Vagina (tissue), 2 donors: Measurements from ENCODE around the gene MYOF. TPM values are rescaled to one million over a fixed set of nuclear protein-coding genes. Genes with fewer than 3 reads are reported as not detected.

Experiments used
- DNase-seq, 2 donors: peaks; one replicate each; pipeline ENCODE4 v3.0.0-alpha.2; 2017; ENCODE audit errors: extremely low spot score in 2 of 2
- H3K27ac ChIP-seq: fragments of 200-600 bp; sonication (generic); one replicate; pipeline ENCODE4 v1.5.1; 2019
- H3K27me3 ChIP-seq: fragments of 200-600 bp; sonication (generic); one replicate; pipeline ENCODE4 v1.5.1; 2019
- H3K36me3 ChIP-seq, 2 donors: fragments of 200-600 bp; sonication (generic); one replicate each; pipeline ENCODE4 v1.5.1; 2017 to 2019
- H3K4me1 ChIP-seq: fragments of 200-600 bp; sonication (generic); one replicate; pipeline ENCODE4 v1.5.1; 2019
- H3K4me3 ChIP-seq, 2 donors: fragments of 200-600 bp; sonication (generic); 1 replicate in 1 of 2; 2 replicates in 1 of 2; pipeline ENCODE4 v1.5.1; 2016 to 2019
- H3K9me3 ChIP-seq: fragments of 200-600 bp; sonication (generic); one replicate; pipeline ENCODE4 v1.5.1; 2019
- POLR2A ChIP-seq, 2 donors: fragments of 450-650 bp; IDR thresholded peaks; one replicate each; pipeline ENCODE4 v1.6.1; 2017; ENCODE audit warnings: antibody characterized with exemption in 2 of 2, mild to moderate bottlenecking in 2 of 2, moderate library complexity in 2 of 2
- POLR2AphosphoS5 ChIP-seq, 2 donors: sonication (generic); formaldehyde crosslinking; IDR thresholded peaks; one replicate each; pipeline ENCODE4 v1.9.0; 2017; ENCODE audit warnings: antibody characterized with exemption in 2 of 2, mild to moderate bottlenecking in 2 of 2, low read depth in 1 of 2; ENCODE audit not compliant: insufficient read depth in 1 of 2
- intact Hi-C: fragments of 100-400 bp; cut with DNase I; formaldehyde crosslinking; loops from one replicate; pipeline ENCODE4 v1.15.1; 2023
- total RNA-seq: library from RNA; depleted of rRNA; stranded (reverse); fragments of >200 nt; gene quantifications from one replicate; pipeline ENCODE4 v1.2.3, GENCODE V29; 2016
- TF ChIP-seq, protein P1 (sequence below), 3 experiments: fragments of 450-650 bp in 2 of 3; fragments of 200-600 bp in 1 of 3; sonication (generic) in 1 of 3; IDR thresholded peaks; one replicate each; pipeline ENCODE4 v1.5.1; 2017 to 2019; ENCODE audit warnings: antibody characterized with exemption in 3 of 3, mild to moderate bottlenecking in 2 of 3, moderate library complexity in 2 of 3

The MYOF gene
- total RNA-seq, 1 donor from 2014 or later = 107 TPM

DNA sequence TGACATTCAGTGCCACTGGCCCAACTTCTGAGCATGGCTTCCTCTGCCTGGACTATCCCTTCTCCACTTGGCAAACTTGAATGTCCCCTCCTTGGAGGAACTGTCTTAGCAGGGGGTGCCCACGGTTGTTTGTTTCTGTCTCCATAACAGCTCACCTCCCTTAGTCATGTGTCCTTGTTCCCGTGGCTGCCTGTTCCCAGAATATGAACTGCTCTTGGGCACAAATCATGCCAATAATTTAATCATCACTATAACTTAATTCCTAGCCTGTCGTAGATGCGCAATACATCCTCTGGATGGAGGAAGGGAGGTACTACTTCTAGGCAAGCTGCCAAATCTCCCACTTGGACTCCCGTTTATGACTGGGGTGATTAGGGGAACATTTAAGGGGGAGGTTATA, 173.1 kb downstream of the MYOF start:
- peaks cover 0 to 73% of the 10 kb centered on the region in 2 donors for H3K36me3 ChIP-seq
- no peaks in the 10 kb centered on the region for H3K4me1 ChIP-seq
- intact Hi-C loops = no loop called here
- H3K4me3 ChIP-seq = no peak overlapping the region
- TF ChIP-seq, protein P1, sequence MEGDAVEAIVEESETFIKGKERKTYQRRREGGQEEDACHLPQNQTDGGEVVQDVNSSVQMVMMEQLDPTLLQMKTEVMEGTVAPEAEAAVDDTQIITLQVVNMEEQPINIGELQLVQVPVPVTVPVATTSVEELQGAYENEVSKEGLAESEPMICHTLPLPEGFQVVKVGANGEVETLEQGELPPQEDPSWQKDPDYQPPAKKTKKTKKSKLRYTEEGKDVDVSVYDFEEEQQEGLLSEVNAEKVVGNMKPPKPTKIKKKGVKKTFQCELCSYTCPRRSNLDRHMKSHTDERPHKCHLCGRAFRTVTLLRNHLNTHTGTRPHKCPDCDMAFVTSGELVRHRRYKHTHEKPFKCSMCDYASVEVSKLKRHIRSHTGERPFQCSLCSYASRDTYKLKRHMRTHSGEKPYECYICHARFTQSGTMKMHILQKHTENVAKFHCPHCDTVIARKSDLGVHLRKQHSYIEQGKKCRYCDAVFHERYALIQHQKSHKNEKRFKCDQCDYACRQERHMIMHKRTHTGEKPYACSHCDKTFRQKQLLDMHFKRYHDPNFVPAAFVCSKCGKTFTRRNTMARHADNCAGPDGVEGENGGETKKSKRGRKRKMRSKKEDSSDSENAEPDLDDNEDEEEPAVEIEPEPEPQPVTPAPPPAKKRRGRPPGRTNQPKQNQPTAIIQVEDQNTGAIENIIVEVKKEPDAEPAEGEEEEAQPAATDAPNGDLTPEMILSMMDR (IDR thresholded peaks at IDR 0.05) = no peak
- no peak for TF ChIP-seq POLR2AphosphoS5 (IDR thresholded peaks at IDR 0.05; ENCODE audit: insufficient read depth in 1 of 2, low read depth in 1 of 2)
- TF ChIP-seq POLR2A (IDR thresholded peaks at IDR 0.05) = no peak
- H3K27me3 ChIP-seq = no peaks in the 10 kb centered on the region
- H3K9me3 ChIP-seq = no peaks in the 10 kb centered on the region
- no peak overlapping the region for H3K27ac ChIP-seq
- no peak for DNase-seq

DNA sequence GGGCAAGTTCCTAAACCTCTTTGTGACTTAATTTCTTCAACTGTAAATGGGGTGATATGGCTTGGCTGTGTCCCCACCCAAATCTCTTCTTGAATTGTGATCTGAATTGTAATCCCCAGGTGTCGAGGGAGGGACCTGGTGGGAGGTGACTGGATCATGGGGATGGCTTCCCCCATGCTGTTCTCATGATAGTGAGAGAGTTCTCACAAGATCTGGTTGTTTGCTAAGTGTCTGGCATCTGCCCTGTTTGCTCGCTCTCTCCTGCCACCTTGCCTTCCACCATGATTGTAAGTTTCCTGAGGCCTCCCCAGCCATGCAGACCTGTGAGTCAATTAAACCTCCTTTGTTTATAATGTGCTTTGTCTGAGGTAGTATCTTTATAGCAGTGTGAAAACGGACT, 177.0 kb downstream of the MYOF start:
- Histone ChIP-seq H3K9me3 (no peaks in the 10 kb centered on the region), H3K36me3 (peaks cover 0 to 36% of the 10 kb centered on the region in 2 donors)
- intact Hi-C loops = no loop called here

DNA sequence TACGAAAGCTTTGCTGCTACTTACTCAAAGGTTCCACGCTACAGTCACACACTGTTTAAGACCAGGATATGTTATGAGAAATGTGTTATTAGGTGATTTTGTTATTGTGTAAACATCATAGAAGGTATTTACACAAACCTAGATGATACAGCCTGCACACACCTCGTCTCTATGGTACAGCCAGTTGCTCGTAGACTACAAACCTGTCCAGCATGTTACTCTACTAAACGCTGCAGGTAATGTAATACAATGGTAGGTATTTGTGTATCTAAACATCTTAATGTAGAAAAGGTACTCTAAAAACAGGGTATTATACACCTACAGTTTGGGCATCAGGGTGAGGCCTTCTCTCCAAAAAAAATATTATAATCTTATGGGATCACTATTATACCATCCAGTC, 181.2 kb downstream of the MYOF start:
- TF ChIP-seq, protein P1 (IDR thresholded peaks at IDR 0.05) = no peak
- TF ChIP-seq POLR2AphosphoS5 (IDR thresholded peaks at IDR 0.05; ENCODE audit: insufficient read depth in 1 of 2, low read depth in 1 of 2) (no peak), POLR2A (IDR thresholded peaks at IDR 0.05) (no peak)
- intact Hi-C loops = no loop called here
- peaks cover 0 to 8% of the 10 kb centered on the region in 2 donors for H3K36me3 ChIP-seq
- H3K9me3 ChIP-seq = no peaks in the 10 kb centered on the region
- no peak for DNase-seq
- H3K27me3 ChIP-seq = no peaks in the 10 kb centered on the region
- H3K4me3 ChIP-seq = no peak overlapping the region
- H3K4me1 ChIP-seq = no peaks in the 10 kb centered on the region
- H3K27ac ChIP-seq = no peak overlapping the region

More for the DNA sequence above, 177.0 kb downstream of the MYOF start:
- no peak for DNase-seq
- Histone ChIP-seq H3K27me3 (no peaks in the 10 kb centered on the region), H3K27ac (no peak overlapping the region), H3K4me1 (no peaks in the 10 kb centered on the region), H3K4me3 (no peak overlapping the region)
- TF ChIP-seq POLR2A (IDR thresholded peaks at IDR 0.05) (no peak), POLR2AphosphoS5 (IDR thresholded peaks at IDR 0.05; ENCODE audit: insufficient read depth in 1 of 2, low read depth in 1 of 2) (no peak)
- TF ChIP-seq, protein P1 (IDR thresholded peaks at IDR 0.05) = no peak

DNA sequence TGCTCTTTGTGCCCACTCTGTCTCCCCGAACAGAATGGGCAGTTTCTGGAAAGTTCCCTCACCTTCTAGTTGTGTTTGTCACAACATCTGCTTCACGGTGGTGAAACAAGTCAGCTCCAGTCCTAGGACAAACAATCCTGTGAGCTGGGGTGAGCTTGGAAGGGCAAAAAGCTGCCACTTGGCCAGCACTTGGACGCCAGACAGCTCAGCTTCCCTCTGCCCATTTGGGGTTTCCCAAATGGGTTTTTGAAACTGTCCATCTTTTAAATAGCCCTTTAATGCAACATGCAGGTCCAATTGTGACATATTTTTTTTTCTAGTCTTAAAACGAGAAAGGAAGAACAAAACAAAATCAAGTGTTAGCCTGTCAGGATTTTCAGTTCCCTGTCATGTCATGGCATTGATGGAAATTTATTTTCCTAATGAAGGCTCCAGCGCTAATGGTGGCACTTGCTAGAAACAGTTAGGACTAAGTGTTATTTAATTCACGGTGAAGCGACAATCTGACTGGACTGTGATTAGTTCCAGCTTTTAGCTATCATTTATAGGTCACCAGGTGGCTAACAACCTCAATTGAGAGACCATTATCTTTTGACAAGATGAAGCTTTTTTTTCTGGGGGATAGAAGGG, 181.7 kb downstream of the MYOF start:
- no peak for DNase-seq
- TF ChIP-seq POLR2A (IDR thresholded peaks at IDR 0.05) (no peak), POLR2AphosphoS5 (IDR thresholded peaks at IDR 0.05; ENCODE audit: insufficient read depth in 1 of 2, low read depth in 1 of 2) (no peak)
- TF ChIP-seq, protein P1 (IDR thresholded peaks at IDR 0.05) = no peak
- Histone ChIP-seq H3K36me3 (peaks cover 0 to 2% of the 10 kb centered on the region in 2 donors), H3K4me1 (no peaks in the 10 kb centered on the region), H3K27ac (no peak overlapping the region), H3K27me3 (no peaks in the 10 kb centered on the region), H3K4me3 (no peak overlapping the region), H3K9me3 (no peaks in the 10 kb centered on the region)
- intact Hi-C loops = no loop called here

DNA sequence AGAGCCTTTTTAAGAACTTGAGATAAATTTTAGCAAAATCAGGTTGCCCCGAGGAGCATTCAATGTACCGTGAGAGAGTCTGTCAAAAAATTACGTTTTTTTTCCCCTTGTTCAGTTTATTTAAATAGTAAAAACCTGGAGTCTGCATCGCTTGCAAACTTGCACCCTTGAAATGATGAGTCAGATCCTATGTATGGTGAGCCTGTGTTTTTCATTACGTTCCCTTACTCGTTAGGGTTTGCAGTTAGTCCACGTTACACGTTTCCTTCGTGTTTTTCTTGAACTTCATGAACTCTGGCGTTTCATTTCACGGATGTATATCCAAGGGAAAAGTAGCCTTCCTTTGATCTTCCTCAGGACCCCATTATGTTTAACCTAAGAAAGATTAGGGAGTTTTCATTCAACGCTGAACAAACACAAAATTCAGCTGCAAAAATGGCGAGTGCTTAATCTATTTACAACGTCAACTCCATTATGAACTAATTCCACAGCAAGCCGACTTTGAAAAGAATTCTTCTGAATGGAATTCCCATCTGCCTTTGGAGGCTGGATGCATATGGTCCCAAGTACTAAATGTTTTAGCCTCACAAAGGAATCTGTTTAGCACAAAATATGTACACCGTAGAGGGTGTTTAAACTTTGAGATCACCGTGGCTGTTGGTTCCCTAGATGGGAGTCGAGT, 182.4 kb downstream of the MYOF start:
- Histone ChIP-seq H3K9me3 (no peaks in the 10 kb centered on the region), H3K4me3 (no peak overlapping the region), H3K36me3 (no peaks in the 10 kb centered on the region), H3K4me1 (no peaks in the 10 kb centered on the region), H3K27me3 (no peaks in the 10 kb centered on the region), H3K27ac (no peak overlapping the region)
- no peak for TF ChIP-seq POLR2AphosphoS5 (IDR thresholded peaks at IDR 0.05; ENCODE audit: insufficient read depth in 1 of 2, low read depth in 1 of 2)
- no peak for TF ChIP-seq POLR2A (IDR thresholded peaks at IDR 0.05)
- TF ChIP-seq, protein P1 (IDR thresholded peaks at IDR 0.05) = no peak
- intact Hi-C loops = no loop called here
- DNase-seq = no peak
